Measurements from ENCODE around the gene SLC6A4. TPM values are rescaled to one million over a fixed set of nuclear protein-coding genes. Genes with fewer than 3 reads are reported as not detected.

The SLC6A4 gene
- total and polyA plus RNA-seq, 10 of the 15 experiments (the other 5 are each of a cell fraction or from before 2014, with no cell fraction given), result 5.3 to 20.6 (median 10.1) TPM

GRCh38 chr17:30225919-30226553 is 9.5 kb downstream of the SLC6A4 start:
- intact Hi-C loops (cut with micrococcal nuclease; ENCODE audit: unreplicated experiment), result no loop called here
- H3K4me3 ChIP-seq, result no peak overlapping the region
- RAD21 ChIA-PET (ENCODE audit: unreplicated experiment), result interaction anchor here (1.6 kb wide), 1 partner anchor 9 kb away, joined by 3 read pairs; the partner anchor contains the start of gene SLC6A4
- DNase-seq (ENCODE audit: low read depth, low spot score) (no peak), ATAC-seq (no peak), FAIRE-seq (no peak)
- no peaks in the 10 kb centered on the region for H3K9me3 ChIP-seq (replicated peaks; ENCODE audit: control insufficient read depth, insufficient read depth, low read length)
- in situ Hi-C loops (cut with MboI), result no loop called here
- CTCF ChIA-PET, result interaction anchor here (0.9 to 3.3 kb wide), 5 partner anchors 8 to 121 kb away, joined by 3 to 11 read pairs (median 4); no protein-coding TSS in a partner anchor
- H3K9ac ChIP-seq (ENCODE audit: control insufficient read depth, insufficient read depth, low read length), result no peak overlapping the region
- H3K4me1 ChIP-seq (ENCODE audit: control insufficient read depth, insufficient read depth, low read length), result no peaks in the 10 kb centered on the region
- SMC1A ChIA-PET (ENCODE audit: uncharacterized antibody, unreplicated experiment), result interaction anchor here (0.9 to 1.2 kb wide), 3 partner anchors 9 to 122 kb away, joined by 3 read pairs; partner anchors contain the start of gene SLC6A4
- H3K27me3 ChIP-seq (replicated peaks in 1 of 2; ENCODE audit: control insufficient read depth in 2 of 2, insufficient read depth in 2 of 2, low read length in 1 of 2), result no peaks in the 10 kb centered on the region
- no TSS peak for BruUV-seq (replicated peaks)
- WGBS (ENCODE audit: insufficient coverage, insufficient replicate concordance, low lambda C conversion rate, missing lambda C conversion rate), result 72% methylated on average over 15 of the region's 15 CpGs
- H3K79me2 ChIP-seq (ENCODE audit: control insufficient read depth, insufficient read depth, low read length), result no peaks in the 10 kb centered on the region
- H3K27ac ChIP-seq (ENCODE audit: control insufficient read depth, insufficient read depth), result no peak overlapping the region
- H3K4me2 ChIP-seq (ENCODE audit: control insufficient read depth, insufficient read depth), result no peak overlapping the region
- POLR2A ChIA-PET, result no interaction called here
- no peak overlapping the region for H2AFZ ChIP-seq (ENCODE audit: control insufficient read depth, low read depth, low read length)
- no peaks in the 10 kb centered on the region for H4K20me1 ChIP-seq (ENCODE audit: control insufficient read depth, insufficient read depth)
- H3K36me3 ChIP-seq (ENCODE audit: control insufficient read depth in 2 of 2, insufficient read depth in 2 of 2, low read length in 1 of 2), result no peaks in the 10 kb centered on the region
- TF ChIP-seq EED (IDR thresholded peaks at IDR 0.05; ENCODE audit: low read depth) (no peak), HSF1 (IDR thresholded peaks at IDR 0.05; ENCODE audit: low read depth, low read length) (no peak), CHD2 (IDR thresholded peaks at IDR 0.05; ENCODE audit: borderline replicate concordance, low read depth, low read length) (no peak), MEF2A (IDR thresholded peaks at IDR 0.05; ENCODE audit: insufficient read depth, low read depth, low read length) (no peak), PRDM15 (CRISPR knock-in tag; IDR thresholded peaks at IDR 0.05) (no peak), BCL11A (IDR thresholded peaks at IDR 0.05; ENCODE audit: low read depth, low read length) (no peak), ZBTB40 (IDR thresholded peaks at IDR 0.05; ENCODE audit: borderline replicate concordance) (no peak), KLF5 (IDR thresholded peaks at IDR 0.05; ENCODE audit: partially characterized antibody) (no peak), CTCF (IDR thresholded peaks at IDR 0.05 in 2 of 3, conservative IDR thresholded peaks at IDR 0.05 in 1 of 3; ENCODE audit: control insufficient read depth in 2 of 3, extremely low read depth in 1 of 3, insufficient read depth in 1 of 3, low read depth in 3 of 3, low read length in 3 of 3) (no peak), TAF1 (IDR thresholded peaks at IDR 0.05; ENCODE audit: borderline replicate concordance, low read depth, low read length) (no peak), GATAD2B (conservative IDR thresholded peaks at IDR 0.05; ENCODE audit: low read depth) (no peak)
